Frontal cortex (tissue), 4 donors: ENCODE measurements around the gene STK39. TPM values are rescaled to one million over a fixed set of nuclear protein-coding genes. Genes with fewer than 3 reads are reported as not detected.
A peak's percentile ranks its signal among the peaks of the same experiment; 100 is the strongest.

Experiments
- DNase-seq, 2 donors: peaks; one replicate each; pipeline ENCODE4 v3.0.0; 2012; ENCODE audit warnings: low spot score in 2 of 2
- FAIRE-seq: peaks from 2 replicates; lab custom pipeline; 2012; peaks lifted over from hg19 to GRCh38; lab: Jason Lieb, UNC
- total RNA-seq: library from RNA; depleted of rRNA; stranded (reverse); fragments of >200 nt; gene quantifications from one replicate; pipeline ENCODE4 v1.2.3, GENCODE V29; 2014
- donor health status: control.
- donor health status: control.
- donor health status: control.

Gene STK39
- total RNA-seq, 1 donor from 2014 or later, result 46.1 TPM

- FAIRE-seq, result no peak
- DNase-seq, result no peak
Measured at GRCh38 chr2:168189835-168190569, 57.4 kb downstream of the STK39 start.

DNA sequence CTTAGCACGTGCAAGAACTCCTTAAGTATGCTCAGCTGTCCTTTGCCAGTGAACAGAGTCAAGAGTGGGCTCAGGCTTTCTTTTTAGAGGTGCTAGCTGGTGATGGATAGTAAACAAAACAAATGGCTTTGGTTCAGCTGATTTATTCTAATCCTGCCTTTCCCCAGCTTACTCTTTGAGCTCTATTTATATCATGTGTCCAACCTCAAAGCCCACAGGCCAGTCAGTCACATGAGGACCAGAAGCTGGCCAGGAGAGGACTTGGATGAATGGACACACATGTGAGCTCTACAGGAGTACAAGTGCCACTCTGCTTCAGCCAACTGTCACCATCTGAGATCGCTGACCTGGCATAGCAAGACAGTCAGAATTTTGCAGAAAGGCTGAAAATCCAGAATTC, 59.4 kb downstream of the STK39 start:
- FAIRE-seq (no peak), DNase-seq (no peak)

DNA sequence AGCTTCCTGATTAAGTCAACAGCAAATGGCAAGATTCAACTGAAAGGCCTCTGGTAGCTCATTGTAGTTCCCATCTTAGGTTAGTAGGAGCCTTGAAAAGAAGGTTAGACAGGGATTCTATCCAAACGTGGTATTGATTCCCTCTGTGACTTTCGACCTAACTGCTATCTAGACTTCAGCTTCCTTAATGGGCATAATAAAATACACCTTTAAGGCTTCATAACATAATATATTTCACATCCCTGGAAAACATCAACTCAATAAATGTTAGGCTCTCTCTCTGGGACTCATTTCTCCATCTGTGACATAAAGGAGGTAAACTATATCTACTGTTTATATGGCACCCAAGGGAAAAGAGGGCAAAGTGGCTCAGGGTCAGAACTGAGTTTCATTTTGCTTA, 60.9 kb downstream of the STK39 start:
- no peak for FAIRE-seq
- no peak for DNase-seq

- FAIRE-seq, result no peak
- DNase-seq, result no peak
Measured at GRCh38 chr2:168185583-168186274, 61.7 kb downstream of the STK39 start.

GRCh38 chr2:168184681-168185513, 62.5 kb downstream of the STK39 start:
- FAIRE-seq (no peak), DNase-seq (no peak)

GRCh38 chr2:168183308-168183997, 63.9 kb downstream of the STK39 start:
- no peak for DNase-seq

GRCh38 chr2:168182550-168183249, 64.7 kb downstream of the STK39 start:
- DNase-seq (no peak), FAIRE-seq (no peak)

More at GRCh38 chr2:168183308-168183997, 63.9 kb downstream of the STK39 start:
- FAIRE-seq, result no peak

DNA sequence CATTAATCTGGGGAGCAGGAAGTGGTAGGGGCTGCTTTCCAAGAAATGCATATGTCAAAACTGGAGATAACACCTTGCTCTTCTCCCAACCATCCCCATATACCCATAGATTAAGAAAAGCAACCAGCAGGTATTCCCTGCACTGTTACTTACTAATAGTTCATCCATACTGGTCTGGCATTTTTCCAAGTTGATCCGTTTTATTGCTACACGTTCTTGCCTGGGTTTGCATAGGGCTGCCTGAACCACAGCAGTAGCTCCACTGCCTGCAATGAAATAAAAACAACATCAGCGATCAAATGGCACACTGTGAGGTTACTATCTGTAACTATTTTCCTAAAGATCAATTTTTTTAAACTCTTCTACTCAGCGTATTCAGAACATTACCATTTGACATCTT, 65.6 kb downstream of the STK39 start:
- FAIRE-seq (no peak), DNase-seq (no peak)

GRCh38 chr2:168180914-168181313, 66.5 kb downstream of the STK39 start:
- FAIRE-seq, result peak; percentile 83
- DNase-seq, result no peak

DNA sequence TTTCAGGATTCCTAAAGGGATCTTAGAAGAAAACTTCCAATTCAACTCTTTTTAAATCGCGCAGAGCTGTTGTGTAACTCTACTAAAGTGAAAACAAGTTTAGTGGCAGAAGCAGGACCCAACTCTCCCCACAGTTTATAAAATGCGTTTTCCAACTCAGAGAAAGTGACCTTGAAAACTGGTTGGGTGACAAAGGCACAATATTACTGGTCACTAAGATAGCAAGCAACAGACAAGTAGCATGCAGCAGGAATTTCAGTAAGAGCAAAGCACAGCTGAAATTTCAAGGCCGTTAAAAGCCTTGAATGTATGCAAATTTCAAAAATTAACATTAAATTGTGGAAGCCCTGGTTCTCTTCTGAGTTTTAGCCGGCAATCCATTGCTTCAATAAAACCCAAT, 66.9 kb downstream of the STK39 start:
- no peak for FAIRE-seq
- no peak for DNase-seq

DNA sequence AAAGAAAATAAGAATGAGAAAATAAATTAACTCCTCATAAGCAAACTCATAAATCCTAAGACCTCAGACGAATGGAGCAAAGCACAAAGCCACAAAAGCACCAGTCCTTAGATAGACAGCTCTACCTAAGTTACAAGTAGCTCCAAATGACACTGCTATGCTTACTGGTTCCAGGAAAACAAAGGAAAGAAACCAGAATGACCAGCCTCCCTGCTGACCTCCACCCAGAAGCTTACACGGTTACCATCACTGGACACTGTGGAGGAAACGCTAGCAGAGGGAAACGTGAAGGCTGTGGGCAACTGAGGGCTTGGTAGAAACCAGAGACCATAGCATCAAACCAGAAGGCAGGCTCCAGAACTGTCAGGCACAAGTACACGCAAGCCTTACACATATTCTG, 67.8 kb downstream of the STK39 start:
- DNase-seq, result no peak
- FAIRE-seq, result no peak

DNA sequence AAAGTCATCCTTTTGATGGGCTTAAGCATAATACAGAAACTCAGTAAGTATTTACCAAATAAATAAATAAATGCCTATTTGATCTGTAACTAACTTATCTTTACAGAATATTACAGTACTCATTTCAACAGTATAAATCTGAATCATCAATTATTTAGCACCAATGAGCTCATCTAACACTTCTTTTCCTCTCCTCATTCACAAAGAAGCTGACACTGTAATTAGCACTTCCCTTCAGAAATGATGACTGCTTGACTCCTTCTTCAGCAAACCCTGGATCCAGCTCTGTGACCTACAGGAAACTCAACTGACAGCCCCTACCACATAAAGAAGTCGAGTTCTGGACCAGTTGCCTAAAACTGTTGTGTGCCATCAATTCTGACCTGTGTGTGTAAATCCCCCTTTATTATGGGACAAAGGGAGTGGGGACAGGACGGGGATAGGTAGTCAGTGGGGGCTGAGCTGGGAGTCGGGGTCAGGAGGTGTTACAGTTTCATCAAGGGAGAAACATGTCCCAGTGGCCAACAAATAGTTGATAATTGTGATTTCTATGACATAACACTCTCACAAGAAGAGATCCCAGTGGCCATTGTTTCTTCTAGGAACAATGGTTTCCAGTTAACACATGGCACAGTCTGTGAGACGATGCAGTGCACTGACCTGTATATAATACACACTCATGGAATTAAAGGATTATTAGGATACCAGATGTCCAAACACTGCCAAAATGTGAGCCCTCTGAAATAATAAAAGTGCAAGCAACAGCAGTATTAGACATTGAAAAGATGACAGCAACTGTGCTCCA, 68.7 kb downstream of the STK39 start:
- DNase-seq (no peak), FAIRE-seq (no peak)

- DNase-seq (no peak), FAIRE-seq (no peak)
Measured at GRCh38 chr2:168176402-168176801, 71.0 kb downstream of the STK39 start.

- no peak for DNase-seq
- FAIRE-seq, result no peak
Measured at GRCh38 chr2:168175469-168175868, 71.9 kb downstream of the STK39 start.

DNA sequence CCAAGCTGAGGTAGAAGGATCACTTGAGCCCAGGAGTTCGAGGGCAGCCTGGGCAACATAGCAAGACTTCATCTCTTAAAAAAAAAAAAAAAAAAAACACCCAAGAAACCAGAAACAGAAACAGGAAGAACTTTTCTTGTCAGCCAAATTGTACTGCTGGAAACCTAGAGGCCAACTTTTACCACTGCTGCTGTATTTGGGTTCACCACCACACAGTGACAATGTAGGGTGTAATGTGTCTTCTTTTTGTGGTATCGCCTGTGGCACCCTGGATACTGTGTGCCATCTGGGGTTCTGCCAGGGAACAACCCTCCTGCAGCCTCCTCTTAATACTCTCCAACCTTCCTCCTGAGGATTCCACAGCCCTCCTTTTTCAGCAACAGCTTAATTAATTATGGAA, 72.6 kb downstream of the STK39 start:
- FAIRE-seq, result no peak

DNA sequence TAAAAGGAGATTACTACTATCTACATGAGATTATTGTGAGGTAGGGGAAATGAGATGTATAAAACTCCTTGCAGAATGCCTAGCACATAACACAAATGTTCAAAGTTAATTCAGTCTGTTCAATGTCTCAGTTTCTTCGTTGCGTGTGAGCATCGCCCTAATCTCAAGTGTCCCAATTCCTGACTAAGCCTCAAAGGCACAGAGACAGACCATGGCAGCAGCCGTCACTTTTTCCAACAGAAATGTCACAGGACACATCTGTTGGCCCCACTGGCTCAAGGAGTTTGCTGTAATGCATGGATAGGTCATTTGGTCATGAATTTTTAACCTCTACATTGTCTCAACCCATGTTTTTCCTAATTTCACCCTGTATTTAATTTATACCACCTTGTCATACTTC, 75.3 kb downstream of the STK39 start:
- no peak for FAIRE-seq
- DNase-seq, result no peak

More for the DNA sequence above, 72.6 kb downstream of the STK39 start:
- no peak for DNase-seq

- DNase-seq (no peak), FAIRE-seq (no peak)
Measured at GRCh38 chr2:168171059-168171762, 76.2 kb downstream of the STK39 start.

- no peak for DNase-seq
- no peak for FAIRE-seq
Measured at GRCh38 chr2:168169097-168169745, 78.2 kb downstream of the STK39 start.
